ENCODE results near the gene XPO4.
A peak's percentile ranks its signal among the peaks of the same experiment; 100 is the strongest.
"Not testable (repeated sequence)": the region's sequence is repeated elsewhere in the genome, so short reads cannot be mapped to it uniquely, and the experiment has no call there.

XPO4 gene

GRCh38 chr13:20890540-20890939, 12.0 kb downstream of the XPO4 start:
- not testable (repeated sequence) for DNase-seq

DNA sequence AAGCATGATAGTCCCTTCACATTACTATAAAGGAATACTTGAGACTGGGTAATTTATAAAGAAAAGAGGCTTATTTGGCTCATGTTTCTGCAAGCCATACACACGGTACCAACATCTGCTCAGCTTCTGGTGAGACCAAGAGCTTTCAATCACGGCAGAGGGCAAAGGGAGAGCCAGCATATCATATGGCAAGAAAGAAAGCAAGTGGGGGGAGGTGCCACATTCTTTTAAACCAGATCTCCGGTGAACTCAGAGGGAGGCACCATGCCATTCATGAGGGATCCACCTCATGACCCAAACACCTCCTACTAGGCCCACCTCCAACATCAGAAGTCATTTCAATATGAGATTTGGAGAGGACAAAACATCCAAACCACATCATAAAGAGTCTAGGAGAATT, 20.3 kb downstream of the XPO4 start:
- no peak for DNase-seq

DNA sequence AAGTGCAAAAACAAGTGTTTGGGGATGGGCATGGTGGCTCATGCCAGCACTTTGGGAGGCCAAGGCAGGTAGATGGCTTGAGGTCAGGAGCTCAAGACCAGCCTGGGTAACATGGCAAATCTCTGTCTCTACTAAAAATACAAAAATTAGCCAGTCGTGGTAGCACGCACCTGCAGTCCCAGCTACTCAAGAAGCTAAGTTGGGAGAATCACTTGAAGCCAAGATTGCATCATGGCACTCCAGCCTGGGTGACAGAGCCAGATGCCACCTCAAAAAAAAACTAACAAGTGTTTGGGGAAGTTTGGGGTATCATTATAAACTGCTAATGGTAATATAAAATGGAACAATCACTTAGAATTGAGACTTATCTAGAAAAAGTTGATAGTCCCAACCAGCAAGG, 24.6 kb downstream of the XPO4 start:
- DNase-seq = no peak

GRCh38 chr13:20876802-20877201, 25.7 kb downstream of the XPO4 start:
- DNase-seq = not testable (repeated sequence)

GRCh38 chr13:20874439-20874838, 28.1 kb downstream of the XPO4 start:
- DNase-seq = not testable (repeated sequence)

DNA sequence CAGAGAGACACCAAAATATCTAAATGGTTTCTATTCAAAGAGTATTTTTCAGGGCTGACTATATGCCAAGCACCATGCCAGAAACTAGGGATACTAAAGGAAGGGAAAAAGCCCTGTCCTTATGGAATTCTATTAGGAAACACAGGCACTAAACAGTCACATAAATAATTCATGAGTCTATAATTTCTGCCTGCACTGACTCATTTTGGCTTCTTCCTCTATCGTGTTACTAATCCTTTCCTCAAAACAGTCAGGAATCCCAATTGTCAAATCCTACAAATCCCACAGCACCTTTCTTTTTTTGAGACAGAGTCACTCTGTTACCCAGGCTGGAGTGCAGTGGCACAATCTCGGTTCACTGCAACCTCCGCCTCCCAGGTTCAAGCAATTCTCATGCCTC, 29.2 kb downstream of the XPO4 start:
- DNase-seq = no peak

DNA sequence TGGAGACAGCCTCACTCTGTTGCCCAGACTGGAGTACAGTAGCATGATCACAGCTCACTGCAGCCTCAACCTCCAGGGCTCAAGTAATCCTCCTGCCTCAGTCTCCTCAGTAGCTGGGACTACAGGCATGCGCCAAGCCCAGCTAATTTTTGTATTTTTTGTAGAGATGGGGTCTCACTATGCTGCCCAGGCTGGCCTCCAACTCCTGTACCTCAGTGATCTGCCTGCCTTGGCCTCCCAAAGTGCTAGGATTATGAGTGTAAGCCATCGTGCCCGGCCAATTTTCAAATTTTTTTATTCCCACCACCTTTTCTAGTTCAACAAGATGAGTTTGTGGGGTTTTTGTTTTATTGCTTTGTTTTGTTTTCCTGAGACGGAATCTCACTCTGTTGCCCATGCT, 31.7 kb downstream of the XPO4 start:
- DNase-seq = no peak

GRCh38 chr13:20869540-20869939, 33.0 kb downstream of the XPO4 start:
- DNase-seq = no peak

DNA sequence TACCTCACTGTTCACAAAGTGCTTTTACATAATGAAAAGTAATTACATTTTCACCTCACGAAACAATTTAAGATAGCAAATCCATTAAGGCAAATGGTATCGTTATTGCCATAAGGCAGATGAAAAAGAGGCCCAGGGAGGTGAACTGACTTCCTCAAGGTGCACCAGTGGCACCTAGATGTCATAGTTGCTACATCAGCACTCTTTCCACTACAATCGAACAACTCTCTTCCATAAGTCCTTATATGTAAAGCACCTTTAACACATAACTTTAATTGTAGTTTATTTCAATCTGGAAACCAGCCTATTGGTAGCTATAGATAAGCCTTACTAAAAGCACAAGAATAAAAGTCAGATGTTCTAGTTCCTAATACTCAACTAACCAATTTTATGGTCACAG, 35.1 kb downstream of the XPO4 start:
- DNase-seq = no peak

- DNase-seq = not testable (repeated sequence)
These were observed 40.9 kb downstream of the XPO4 start for GRCh38 chr13:20861666-20862065.

GRCh38 chr13:20860844-20861243, 41.7 kb downstream of the XPO4 start:
- no peak for DNase-seq

DNA sequence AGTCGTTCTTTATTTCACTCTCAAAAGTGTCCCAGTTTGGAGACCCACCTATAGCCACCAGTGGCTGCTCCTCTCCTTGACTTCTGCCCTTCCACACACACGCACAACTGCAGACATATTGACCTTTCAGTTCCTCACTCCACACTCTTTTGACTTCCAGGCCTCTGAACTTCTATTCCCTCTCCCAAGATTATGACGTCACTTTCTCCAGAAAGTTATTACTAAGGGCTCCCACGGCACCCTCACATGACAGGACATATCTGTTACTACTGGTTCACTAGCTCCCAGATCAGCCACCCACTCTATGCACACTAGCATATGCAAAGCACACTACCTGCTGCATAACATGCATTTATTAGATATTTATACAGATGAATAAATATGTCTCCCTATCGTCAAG, 45.9 kb downstream of the XPO4 start:
- DNase-seq = no peak

DNA sequence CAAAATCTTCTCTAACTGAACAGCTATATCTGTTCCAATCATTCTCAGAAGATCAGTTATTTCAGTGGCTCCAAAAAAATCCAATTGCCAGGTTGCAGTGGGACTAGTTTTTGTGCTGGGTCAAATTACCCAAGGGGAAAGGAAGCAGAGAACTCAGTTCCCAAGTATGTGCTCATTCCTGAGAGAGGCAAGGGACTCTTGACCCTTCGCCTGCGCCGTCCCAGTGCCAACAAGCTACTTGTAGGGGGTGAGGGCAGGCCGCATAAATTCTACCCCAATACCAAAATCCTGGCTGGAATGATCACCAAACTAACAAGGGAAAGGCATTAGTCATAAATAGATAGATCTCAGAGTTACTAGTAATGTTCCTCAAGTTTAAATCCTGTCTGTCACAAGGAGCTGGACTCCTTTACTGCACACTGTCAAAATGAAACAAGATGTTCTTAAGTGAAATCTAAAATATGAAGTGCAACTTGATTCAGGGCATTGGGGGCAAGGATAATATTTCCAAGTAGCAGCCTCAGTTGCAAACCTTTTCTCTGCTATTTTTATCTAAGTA, 50.6 kb downstream of the XPO4 start:
- DNase-seq = no peak

- DNase-seq = no peak
These were observed 53.6 kb downstream of the XPO4 start for GRCh38 chr13:20848944-20849343.

- no peak for DNase-seq
These were observed 54.3 kb downstream of the XPO4 start for GRCh38 chr13:20848203-20848602.

- peak; percentile 21 for DNase-seq
These were observed 55.2 kb downstream of the XPO4 start for GRCh38 chr13:20847296-20847695.

GRCh38 chr13:20843166-20843565, 59.4 kb downstream of the XPO4 start:
- no peak for DNase-seq

GRCh38 chr13:20840568-20840967, 62.0 kb downstream of the XPO4 start:
- DNase-seq = no peak

GRCh38 chr13:20833900-20834679, 68.5 kb downstream of the XPO4 start:
- DNase-seq = no peak

GRCh38 chr13:20832861-20833260, 69.7 kb downstream of the XPO4 start:
- DNase-seq = no peak

DNA sequence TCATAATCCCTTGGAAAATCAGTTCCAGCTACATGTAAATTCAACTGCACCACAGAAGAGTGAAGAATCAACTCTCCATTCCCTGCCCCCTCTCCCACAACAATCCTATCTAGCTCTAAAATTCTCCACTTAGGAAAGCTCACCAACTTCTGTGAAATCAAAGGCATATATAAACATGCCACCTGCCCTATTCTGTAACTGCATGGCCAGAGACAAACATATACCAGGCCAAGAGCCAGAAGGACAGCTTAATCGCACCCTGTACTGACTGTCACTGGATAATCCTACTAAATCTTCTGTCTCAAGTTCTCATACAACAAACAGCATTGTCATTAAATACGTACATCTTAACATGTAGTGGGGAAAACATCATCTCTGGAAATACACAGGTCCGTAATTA, 70.6 kb downstream of the XPO4 start:
- DNase-seq = no peak

GRCh38 chr13:20831254-20831653, 71.3 kb downstream of the XPO4 start:
- DNase-seq = no peak

DNA sequence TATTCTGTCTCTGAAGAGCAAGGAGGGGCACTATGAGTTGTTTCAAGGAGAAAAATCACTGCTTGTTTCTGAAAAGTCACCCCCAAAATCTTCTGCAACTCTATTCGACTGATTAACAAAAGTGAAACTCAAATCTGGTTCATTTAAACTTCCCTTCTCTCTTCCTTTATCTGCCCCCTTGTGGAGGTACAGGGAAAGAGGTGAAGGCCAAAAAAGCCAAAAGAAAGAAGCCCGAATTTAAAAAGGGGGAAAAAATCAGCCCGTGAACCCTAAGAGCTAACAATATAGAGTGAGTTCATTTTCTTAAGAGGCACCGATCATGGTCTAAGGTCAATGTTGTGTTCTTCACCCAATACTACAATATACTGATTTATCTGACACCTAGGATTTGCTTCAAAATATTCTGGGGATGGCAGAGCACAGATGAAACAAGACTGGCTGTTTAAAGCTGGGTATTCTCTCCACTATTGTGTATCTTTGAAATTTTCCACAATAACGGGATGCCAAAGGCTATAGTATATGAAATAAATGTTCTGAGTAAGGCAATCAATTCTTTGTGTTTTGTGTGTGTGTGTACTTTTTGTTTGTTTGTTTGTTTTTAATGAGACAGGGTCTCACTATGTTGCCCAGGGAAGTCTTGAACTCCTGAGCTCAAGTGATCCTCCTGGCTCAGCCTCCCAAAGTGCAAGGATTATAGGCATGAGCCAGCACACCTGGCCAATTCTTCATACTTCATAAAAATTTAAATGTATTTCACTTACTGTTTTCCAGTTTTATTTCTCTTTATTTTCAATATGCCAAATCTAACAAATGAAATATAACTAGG, 73.8 kb downstream of the XPO4 start:
- peak; percentile 74 for DNase-seq

All from hematopoietic multipotent progenitor cell treated with erythropoietin and hydrocortisone succinate and interleukin-3 and kit ligand, for 8 days (in vitro differentiated cells).